Measurements from ENCODE around the gene NDE1.

DNA sequence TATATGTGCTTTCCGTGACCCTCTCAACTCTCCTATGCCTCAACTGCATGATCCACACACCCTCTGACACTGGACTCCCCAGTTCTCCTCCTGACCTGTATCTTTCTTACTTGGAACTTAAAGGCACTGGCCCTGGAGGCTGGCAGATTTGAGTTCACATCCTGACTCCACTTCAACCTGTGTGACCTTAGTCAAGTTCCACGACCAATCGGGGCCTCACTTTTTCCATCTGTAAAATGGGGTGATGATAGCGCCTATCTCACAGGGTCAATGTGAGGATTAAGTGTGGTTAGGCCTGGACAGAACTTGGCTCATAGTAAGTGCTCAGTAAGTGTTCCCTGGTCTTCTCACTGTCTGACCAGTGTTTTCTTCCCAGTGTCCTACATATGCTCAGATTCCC lies 32.1 kb upstream of the NDE1 start:
- TF ChIP-seq CTCF (IDR thresholded peaks at IDR 0.05; ENCODE audit: insufficient read depth, low read depth, low read length): no peak
- TF ChIP-seq EZH2 (IDR thresholded peaks at IDR 0.05; ENCODE audit: insufficient read depth, low read length): no peak
